Activated naive CD4-positive, alpha-beta T cell treated with Interleukin-2 at 50 U/mL for 16 hours (primary cell): Measurements from ENCODE around the gene GLDN.
"Not testable (repeated sequence)": the region's sequence is repeated elsewhere in the genome, so short reads cannot be mapped to it uniquely, and the experiment has no call there.

Experiments used
- DNase-seq: peaks from one replicate; pipeline ENCODE4 v3.0.0-alpha.2; 2020

Gene GLDN

DNA sequence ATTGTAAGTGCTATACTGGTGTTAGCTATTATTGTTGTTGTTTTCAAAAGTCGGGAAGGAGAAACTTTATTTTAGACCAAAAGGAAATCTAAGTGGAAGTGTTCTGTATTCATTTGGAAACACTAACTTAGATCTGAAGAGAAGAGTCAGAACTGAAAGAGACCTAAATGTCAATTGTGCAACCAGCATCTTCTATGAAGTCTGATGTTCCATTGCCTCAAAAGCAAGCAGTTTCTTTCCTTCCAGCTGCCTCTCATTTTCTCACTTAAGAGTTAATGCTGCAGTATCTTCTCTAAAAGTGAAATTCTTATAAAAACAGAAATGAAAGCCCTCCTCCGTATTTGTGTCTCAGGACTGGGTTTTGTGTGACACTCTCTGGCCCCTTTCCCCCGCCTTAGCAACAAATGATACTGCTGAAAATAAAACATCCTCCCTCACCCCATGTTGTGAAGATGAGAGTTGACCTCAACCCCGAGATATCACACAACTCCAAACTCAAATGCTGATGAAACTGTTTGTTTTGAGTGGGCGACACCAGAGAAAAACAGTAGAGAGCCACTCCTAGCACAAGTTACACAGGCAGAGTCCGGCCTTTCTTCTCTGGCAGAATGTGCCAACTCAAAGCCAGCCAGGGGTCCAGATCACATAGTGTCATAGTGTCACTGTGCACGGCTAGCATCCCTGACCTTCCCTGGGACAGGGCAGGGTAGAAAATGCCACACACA is 48.9 kb downstream of the GLDN start:
- no peak for DNase-seq

DNA sequence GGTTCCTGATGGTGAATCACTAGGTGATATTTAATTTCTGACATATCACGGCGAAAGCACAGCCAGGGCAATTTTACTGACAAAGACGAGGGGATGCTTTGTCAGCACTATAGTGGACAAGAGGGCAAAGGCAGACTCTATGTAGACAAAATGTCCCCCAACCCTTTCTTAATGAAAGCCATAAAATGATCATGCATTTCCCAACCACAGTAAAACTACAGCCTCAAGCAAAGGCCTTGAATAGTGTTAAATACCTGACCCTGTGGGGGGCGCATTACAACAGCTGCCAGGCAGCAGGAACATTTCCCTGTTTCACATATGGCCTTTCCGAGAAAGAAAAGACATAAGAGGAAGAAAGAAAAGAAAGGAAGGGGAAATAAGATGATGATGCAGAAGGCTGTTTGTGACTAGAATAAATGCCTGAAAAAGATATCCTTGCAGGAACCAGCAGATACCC is 49.5 kb downstream of the GLDN start:
- no peak for DNase-seq

DNA sequence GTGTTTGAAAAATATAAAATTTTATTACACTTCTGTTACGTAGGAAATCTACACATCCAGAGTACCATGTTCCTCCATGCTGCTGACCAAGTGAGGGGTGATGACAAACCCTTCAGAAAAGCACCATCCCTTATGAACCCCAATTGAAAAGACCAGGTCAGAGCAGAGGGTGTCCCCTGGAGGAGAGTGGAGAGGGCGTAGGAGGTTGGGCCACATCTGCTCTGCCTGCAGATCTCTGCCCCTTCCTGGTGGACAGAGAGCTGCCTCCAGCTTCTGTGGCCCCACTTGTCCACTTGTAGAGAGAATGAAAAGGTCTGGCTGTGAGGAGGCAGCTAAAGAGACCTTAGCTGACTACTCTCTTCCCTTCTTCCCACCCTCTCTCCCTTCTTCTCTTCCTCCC is 55.5 kb downstream of the GLDN start:
- DNase-seq: no peak

DNA sequence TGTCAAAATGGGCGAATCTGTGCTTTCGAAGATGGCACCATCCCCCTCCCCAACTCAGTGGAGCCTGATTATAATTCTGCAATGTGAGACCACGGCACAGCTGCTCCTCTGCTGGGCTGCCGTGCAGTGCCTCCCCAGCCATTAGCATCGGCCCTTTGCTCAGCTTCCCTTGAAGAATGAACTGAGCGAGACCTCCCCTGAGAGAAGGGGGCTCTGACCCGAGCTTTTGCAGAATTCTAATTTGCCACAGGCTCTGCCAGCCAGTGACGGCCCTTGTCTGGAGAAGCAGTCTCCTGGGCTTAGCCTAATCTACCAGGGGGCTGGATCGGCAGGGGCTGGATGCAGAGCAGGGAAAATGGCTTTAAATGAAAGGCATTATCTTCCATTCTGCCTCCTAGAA is 57.2 kb downstream of the GLDN start:
- no peak for DNase-seq

DNA sequence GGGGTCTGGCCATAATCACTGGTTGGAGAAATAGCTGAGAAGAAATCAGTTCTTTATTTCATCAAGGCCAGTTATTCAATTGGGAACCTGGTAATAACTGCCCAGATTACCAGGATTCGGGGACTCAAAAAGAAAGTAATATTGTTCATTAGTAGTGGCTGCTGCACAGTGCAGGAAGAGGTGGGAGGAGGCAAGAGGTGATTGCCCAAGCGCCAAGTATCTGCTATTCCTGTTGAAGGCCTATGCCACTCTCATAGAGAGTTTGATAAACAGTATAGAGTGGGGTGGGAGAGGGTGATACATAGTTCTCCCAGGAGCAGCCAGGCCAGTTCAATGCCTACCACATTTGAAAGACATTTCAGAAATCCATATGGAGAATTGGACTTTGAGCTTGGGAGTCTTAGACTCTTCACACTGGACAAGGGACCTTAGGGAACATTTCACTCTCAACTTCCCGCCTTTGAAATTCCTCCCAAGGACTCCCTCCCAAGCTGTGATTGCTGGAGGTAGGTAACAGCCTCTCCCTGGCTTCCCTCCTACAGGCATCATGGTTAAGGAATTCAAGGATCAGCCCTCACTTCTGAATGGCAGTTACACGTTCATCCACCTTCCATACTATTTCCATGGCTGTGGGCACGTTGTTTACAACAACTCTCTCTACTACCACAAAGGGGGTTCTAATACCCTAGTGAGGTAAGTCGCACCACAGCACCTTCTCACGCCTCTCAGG is 59.8 kb downstream of the GLDN start:
- DNase-seq: no peak

DNA sequence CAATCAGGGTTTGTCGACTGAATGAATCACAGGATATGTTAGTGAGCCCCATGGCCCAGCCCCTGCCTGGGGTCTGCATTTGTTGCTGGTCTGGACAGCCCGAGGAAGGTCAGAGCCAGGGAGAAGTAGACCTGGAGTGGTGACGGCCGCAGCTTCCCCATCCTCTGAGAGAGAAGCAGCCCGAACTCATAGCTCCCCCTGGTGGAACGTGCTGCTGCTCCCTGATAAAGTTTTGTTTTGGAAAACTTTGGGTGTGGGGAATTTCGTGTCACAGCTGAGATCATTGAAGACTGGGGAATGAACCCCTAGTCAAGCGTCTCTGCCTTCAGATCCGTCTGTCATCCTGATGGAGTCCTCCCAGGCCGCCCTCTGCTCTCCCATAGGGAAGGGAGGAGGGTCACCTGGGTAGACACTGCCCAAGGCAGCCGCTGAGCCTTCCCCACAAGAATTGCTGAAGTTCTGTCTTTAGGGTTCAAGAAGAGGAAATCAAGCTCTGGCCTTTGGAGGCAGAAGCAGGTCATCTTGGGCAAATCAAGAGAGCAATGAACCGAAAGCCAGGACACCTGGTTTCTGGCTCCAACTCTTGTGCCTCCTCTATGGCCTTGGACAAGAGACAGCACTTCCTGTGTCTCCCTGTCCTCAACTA is 60.5 kb downstream of the GLDN start:
- no peak for DNase-seq

DNA sequence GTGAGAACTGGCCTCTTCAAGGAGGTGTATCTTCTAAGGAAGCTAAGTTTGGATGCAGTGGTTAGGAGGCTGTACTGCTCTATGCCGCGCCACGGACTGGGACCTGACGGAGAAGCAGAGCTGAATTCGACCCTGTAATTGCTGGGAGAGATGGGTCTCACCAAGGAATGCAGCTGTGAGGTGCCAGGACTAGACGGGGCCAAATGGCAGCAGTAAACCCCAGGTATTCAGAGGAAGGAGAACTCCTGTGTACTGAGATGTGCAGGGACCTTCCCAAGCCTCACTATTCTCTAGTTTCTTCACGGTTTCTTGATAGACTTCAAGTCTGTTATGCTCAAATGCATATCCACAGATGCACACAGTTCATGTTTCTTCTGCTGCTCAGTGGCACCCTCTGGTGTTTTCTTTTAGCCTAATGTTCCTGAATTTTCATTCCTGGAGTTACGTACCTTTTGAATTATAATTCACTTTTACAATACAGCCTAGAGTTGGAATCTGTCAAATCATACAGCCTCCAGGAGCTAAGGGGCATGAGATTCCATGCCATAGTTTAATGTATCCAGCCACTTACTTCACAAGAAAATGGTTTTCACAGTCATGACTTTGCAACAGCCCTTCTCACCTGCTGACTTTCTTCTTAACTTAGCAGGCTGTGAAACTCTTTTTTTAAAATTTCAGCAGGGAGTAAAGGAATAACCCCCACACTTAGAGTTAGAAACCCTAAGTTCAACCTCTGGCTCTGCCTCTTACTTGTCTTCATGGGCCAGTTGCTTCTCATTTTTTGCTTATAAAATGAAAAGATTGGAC is 61.8 kb downstream of the GLDN start:
- no peak for DNase-seq

DNA sequence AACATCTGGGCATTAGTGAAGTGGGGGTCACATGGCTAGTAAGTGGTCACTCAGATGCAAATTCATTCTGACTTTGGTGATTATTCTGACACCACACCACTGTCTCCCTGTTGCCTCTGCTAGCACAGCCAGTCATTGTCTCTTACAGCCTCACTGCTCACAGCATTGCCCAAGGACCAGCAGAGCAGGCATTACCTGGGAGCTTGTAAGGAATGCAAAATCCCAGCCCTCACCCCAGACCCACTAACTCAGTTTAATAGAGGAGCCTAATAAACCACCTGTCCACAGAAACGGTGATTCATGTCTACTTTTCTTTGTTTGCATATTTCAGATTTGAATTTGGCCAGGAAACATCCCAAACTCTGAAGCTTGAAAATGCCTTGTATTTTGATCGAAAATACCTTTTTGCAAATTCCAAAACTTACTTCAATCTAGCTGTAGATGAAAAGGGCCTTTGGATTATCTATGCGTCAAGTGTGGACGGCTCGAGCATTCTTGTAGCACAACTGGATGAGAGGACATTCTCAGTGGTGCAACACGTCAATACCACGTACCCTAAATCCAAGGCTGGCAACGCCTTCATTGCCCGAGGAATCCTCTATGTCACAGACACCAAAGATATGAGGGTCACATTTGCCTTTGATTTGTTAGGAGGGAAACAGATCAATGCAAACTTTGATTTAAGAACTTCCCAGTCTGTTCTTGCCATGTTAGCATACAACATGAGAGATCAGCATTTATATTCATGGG is 62.7 kb downstream of the GLDN start:
- DNase-seq: no peak

DNA sequence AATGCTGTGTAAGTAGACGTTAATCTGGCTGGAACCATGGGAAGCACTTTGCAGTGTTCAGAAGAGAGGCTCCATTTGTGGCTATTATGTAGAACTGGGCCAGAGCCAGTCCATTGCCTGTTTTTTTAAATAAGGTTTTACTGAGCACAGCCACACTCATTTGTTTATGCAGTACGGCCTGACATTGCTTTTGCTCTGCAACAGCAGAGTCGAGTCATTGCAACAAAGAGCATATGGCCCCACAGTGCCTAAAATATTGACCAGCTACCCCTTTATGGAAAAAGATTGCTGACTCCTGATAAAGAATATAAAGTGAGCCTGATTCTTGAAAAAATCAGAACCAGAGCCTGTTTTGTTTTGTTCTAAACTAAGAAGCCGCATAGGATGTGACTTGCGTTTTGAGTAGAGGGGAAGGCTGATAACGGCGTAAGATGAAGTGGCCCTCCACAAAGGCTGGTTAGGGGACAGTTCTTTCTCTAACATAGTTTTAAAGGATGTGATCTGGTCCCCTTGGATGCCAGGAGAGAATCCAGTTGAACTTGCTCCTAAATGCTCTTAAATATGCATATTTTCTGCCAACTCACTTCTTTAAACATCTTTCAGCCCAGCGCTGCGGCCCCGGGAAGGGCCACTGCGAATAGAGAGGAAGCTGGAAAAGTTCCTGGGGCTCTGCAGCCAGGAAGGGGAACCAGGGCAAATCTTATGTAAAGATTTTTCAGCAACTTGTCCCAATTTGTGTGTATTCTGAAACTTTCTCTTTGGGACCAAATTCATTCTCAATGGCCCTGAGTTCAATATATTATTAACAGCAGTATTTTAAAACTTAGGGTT is 64.5 kb downstream of the GLDN start:
- DNase-seq: no peak

DNA sequence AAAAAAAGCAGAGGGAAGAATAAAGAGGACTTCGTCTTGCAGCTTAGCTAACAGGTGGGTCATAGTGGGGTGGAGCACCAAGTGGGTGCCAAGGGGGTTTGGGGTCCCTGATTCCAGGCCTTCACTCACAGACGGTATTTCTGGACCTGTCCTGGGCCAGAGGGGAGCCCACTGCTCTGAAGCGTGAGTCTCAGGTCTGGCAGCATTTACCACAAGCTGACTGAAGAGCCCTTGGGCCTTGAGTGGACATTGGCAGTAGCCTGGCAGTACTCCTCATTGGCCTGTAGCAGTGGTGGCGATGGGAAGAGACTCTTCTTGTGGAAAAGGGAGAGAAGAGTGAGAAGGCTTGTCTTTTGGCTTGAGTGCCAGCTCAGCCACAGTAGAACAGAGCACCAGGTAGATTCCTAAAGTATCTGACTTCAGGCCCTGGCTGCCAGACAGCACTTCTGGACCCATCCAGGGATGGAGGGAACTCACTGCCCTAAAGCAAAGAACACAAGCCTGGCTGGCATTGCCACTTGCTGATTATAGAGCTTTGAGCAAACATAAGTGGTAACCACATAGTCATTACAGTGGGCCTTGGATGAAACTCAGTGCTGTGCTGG is 72.9 kb downstream of the GLDN start:
- DNase-seq: no peak

DNA sequence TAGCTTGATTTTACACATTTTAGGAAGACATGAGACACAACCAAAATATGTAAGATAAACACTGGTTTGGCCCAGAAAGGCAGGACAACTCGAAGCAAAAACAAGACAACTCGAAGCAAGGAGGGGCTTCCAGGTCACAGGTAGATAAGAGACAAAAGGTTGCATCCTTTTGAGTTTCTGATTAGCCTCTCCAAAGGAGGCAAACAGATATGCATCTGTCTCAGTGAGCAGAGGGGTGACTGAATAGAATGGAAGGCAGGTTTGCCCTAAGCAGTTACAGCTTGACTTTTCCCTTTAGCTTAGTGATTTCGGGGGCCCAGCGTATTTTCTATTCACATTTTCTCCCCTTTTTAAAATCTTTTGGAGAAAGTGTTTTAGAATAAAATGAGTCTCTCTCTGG is 74.7 kb downstream of the GLDN start:
- DNase-seq: no peak

DNA sequence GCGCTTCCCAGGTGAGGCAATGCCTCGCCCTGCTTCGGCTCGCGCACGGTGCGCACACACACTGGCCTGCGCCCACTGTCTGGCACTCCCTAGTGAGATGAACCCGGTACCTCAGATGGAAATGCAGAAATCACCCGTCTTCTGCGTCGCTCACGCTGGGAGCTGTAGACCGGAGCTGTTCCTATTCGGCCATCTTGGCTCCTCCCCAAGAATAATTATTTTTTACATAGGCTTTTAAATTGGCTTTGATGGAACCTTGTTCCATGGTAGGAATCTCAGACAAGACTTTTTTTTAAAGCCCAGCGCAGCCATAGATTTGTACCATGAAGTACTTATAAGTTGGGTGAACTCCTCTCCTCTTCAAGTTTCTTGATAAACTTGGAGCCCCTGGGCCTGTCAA is 81.6 kb downstream of the GLDN start:
- DNase-seq: not testable (repeated sequence)

DNA sequence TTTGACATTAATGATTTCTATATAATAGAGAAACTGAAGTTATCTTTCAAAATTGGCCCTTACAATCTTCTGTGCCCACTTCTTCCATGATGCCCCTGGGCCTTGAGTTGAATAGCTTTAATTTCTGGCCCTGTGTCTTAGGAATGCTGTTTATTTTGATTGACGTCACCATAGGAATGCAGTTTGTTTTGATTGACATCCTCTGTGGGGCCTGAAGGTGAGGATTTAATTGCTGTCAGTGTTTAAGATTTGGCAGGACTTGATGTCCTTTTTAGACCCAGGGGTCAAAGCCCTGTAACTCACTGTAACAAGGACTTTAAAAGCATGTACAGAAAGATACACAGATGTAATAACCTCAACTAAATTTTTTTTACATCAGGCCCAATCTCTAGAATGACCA is 83.3 kb downstream of the GLDN start:
- no peak for DNase-seq

DNA sequence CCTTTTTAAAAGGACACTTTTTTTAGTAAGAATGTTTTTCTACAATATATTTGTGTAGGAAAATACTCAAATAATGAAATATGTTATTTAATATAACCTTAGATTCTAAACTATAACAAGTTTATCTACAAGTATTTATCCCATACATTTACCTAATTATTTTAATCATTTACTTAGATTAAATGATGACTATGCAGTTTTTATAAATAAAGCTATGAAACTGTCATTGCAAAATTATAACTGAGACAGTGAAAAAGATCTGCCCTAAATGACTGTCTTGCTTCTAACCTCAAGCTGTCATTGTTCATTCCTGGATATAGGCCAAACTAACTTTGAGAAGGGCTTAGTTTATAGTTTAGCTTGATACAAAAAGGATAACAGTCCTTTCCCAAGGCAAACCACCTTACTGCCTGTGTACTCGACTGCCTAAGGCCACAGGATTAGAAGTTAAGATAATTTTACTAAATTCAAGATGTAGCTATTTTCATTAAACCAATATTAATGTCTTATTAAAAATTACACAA is 84.1 kb downstream of the GLDN start:
- no peak for DNase-seq

DNA sequence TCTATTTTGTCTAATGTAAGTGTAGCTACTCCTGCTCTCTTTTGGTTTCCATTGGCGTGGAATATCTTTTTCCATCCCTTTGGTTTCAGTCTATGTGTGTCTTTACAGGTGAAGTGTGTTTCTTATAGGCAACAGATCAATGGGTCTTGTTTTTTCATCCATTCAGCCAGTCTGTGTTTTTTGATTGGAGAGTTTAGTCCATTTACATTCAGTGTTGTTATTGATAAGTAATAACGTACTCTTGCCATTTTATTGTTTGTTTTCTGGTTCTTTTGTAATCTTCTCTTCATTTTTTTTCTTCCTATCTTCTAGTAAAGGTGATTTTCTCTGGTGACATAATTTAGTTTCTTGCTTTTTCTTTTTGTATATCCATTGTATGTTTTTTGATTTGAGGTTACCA is 97.1 kb downstream of the GLDN start:
- no peak for DNase-seq

DNA sequence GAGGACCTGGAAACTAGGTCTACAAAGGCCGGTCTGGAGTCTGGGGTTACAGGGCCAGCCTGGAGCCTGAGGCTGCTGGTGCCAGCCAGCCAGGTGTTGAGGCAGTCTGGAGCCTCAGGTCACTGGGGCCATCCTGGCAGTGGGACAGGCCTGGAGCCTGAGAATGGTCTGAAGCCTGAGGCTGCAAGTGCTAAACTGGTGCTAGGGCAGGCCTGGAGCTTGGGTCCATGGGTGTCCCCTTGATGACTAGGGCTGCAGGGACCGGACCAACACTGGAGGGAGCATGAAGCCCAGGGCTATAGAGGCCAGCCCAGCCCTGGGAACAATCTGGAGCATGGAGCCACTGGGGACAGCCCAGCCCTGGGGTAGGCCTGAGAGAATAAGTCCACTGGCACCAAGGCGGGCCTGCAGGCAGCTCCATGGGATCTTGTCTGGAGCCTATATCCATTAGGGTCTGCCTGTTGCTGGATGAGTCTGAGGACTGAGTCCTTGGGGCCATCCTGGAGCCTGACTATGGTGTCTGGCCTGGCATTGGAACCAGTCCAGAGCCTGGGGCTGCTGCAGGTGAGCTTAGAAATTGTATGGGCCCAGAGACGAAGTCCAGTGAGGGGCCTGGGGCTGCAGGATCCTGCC is 101.9 kb downstream of the GLDN start:
- DNase-seq: no peak

DNA sequence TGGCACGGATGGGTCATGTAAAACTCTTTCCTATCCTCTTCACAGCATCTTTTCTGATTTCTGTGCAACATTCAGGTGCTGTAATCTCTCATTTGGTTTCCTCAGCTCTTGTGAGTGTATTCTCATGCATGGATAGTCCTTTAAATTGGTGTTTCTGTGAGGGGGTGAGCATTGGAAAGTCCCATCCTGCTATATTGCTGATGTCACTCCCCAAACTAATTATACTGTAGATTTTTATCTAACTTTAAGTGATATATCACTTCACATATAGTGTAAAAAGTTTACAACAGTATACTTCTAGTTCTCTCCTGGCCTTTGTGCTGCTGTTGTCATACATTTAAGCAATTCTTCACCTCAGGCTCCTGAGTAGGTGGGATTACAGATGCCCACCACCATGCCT is 102.7 kb downstream of the GLDN start:
- no peak for DNase-seq

DNA sequence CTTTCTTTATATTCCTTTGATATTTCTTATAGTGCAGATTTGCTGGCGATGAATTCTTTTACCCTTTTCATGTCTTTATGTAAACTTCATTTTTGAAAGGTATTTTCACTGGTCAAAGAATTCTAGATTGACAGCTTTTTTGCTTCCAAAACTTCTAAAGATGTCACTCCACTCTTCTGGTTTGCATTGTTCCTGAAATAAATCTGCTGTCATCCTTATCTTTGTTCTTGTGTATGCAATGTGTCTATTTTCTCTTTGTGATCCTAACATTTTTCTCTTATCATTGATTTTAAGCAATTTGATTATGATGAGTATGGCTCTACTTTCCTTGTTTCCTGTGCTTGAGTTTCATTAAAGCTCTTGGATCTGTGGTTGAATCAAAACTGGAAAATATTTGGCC is 103.4 kb downstream of the GLDN start:
- no peak for DNase-seq

DNA sequence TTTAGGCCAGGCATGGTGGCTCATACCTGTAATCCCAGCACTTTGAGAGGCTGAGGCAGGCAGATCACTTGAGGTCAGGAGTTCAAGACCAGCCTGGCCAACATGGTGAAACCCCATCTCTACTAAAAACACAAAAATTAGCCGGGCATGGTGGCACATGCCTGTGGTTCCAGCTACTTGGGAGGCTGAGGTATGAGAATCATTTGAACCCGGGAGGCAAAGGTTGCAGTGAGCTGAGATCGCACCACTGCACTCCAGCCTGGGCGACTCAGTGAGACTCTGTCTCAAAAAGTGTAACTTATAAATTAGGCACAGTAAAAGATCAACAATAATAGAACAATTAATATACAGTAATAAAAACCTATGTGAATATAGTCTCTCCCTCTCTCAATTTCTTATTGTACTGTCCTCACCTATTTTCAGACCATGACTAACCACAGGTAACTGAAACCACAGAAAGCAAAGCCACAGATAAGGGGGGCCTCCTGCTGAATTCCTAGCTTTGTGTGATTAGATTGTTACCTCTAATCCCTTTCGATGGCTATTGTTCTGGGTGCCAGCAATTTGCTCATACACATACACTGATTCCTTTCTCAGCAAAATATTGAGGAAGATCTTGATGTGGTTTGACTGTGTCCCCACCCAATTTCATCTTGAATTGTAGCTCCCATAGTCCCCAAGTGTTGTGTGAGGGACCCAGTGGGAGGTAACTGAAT is 104.7 kb downstream of the GLDN start:
- DNase-seq: not testable (repeated sequence)
